RWPE2 (cell line): ENCODE results near the gene RAC2.
A peak's percentile ranks its signal among the peaks of the same experiment; 100 is the strongest.

ENCODE experiments used
- ATAC-seq: fragments of 200-7000 bp; cut with Tn5 transposase; 3 replicates; pipeline ENCODE4 v1.9.1; 2021; ENCODE audit warnings: low read depth
- DNase-seq: peaks from one replicate; pipeline ENCODE4 v3.0.0-alpha.2; 2020; ENCODE audit warnings: low spot score
- H3K27ac ChIP-seq: fragments of 450-650 bp; 2 replicates; pipeline ENCODE4 v1.5.1; 2017; ENCODE audit warnings: mild to moderate bottlenecking; ENCODE audit not compliant: poor library complexity, severe bottlenecking
- H3K27me3 ChIP-seq: fragments of 250-450 bp; sonication (Bioruptor Pico); 2 replicates; pipeline ENCODE4 v1.5.1; 2021; ENCODE audit warnings: mild to moderate bottlenecking, moderate library complexity; ENCODE audit not compliant: insufficient read depth, poor library complexity, severe bottlenecking
- H3K36me3 ChIP-seq: fragments of 250-450 bp; sonication (Bioruptor Pico); 2 replicates; pipeline ENCODE4 v1.5.1; 2020; ENCODE audit warnings: low read depth, mild to moderate bottlenecking, moderate library complexity
- H3K4me1 ChIP-seq: fragments of 250-450 bp; sonication (Bioruptor Pico); 2 replicates; pipeline ENCODE4 v1.5.1; 2021; ENCODE audit warnings: mild to moderate bottlenecking, moderate library complexity; ENCODE audit not compliant: insufficient read depth, poor library complexity, severe bottlenecking
- H3K4me3 ChIP-seq: fragments of 250-450 bp; sonication (Bioruptor Pico); 2 replicates; pipeline ENCODE4 v1.5.1; 2021; ENCODE audit warnings: mild to moderate bottlenecking, moderate library complexity; ENCODE audit not compliant: severe bottlenecking
- H3K9me3 ChIP-seq: fragments of 250-450 bp; sonication (Bioruptor Pico); 2 replicates; pipeline ENCODE4 v1.5.1; 2021; ENCODE audit warnings: mild to moderate bottlenecking, moderate library complexity; ENCODE audit not compliant: severe bottlenecking
- CTCF ChIP-seq: fragments of 450-650 bp; IDR thresholded peaks from one replicate; pipeline ENCODE4 v1.5.1; 2017; ENCODE audit warnings: mild to moderate bottlenecking, moderate library complexity; ENCODE audit not compliant: poor library complexity, severe bottlenecking

RAC2 gene

GRCh38 chr22:37232140-37232998, 11.7 kb downstream of the RAC2 start:
- H3K4me1 ChIP-seq, result peaks cover 20% of the 10 kb centered on the region
- no peak overlapping the region for H3K4me3 ChIP-seq
- DNase-seq (no peak), ATAC-seq (no peak)
- no peaks in the 10 kb centered on the region for H3K27me3 ChIP-seq
- TF ChIP-seq CTCF, result no peak
- H3K9me3 ChIP-seq, result no peaks in the 10 kb centered on the region
- peaks cover 53% of the 10 kb centered on the region for H3K36me3 ChIP-seq
- H3K27ac ChIP-seq, result no peak overlapping the region

DNA sequence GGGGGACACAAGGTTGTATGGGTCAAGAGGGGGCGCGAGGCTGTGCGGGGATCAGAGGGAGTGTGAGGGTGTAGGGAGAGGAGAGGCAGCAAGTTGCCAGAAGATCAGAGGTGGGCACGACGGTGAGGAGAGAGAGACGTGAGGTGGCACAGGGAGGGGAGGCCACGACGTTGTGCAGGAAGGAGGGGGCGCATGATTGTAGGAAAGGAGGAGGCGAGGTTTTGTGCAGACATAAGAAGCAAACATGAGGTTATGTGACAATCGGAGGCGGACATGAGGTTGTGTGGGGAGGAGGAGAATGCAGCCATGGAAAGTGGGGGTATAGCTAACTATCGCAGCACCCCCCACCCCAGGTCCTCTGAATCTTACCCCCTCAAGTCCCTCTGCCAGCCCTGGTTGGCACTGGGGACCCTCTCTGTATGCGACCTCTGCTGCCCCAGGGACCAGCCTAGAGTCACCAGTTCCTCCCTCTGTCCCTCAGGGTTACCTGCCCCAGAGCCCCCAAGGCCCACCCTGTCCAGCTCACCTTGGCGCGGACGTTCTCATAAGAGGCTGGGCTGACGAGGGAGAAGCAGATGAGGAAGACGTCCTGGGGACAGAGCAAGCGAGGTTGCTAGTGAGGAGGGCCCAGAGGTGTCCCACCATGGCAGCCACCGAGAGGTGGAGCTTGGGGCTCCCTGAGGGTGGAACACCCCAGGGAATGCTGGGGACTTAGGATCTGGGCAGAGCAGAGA, 12.5 kb downstream of the RAC2 start:
- H3K36me3 ChIP-seq, result peaks cover 48% of the 10 kb centered on the region

DNA sequence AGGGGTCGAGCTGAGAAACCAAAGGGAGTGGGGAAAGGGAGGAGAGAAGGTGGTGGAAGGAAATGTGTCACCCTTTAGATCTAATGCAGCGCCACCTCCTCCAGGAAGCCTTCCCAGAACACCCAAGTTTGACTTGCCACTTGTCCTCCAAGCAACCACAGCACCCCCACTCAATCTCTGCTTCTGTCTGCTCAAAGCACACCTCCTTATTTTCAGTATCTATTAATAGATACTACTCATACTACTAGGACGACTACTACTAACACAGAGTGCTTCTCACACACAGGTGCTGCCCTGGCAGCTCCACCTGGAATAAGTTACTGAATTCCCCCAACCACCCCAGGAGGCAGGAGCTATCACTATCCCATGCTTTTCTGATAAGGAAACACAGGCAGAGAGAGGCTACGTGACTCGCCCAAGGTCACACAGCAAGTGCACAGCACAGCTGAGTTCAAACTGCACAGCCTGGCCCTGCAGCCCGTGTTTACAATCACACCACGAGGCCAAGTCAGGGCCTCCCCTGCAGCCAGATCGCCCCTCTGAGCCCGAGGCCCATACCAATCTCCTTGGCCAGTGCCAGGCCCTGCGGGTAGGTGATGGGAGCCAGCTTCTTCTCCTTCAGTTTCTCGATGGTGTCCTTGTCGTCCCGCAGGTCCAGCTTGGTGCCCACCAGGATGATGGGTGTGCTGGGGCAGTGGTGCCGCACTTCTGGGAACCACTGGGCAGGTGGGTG, 13.2 kb downstream of the RAC2 start:
- Histone ChIP-seq H3K36me3 (peaks cover 44% of the 10 kb centered on the region), H3K27ac (peak overlapping the region; percentile 74), H3K27me3 (no peaks in the 10 kb centered on the region), H3K4me1 (peaks cover 20% of the 10 kb centered on the region), H3K4me3 (no peak overlapping the region), H3K9me3 (no peaks in the 10 kb centered on the region)
- DNase-seq (no peak), ATAC-seq (no peak)
- no peak for TF ChIP-seq CTCF

More for the DNA sequence above, 12.5 kb downstream of the RAC2 start:
- ATAC-seq (no peak), DNase-seq (no peak)
- Histone ChIP-seq H3K9me3 (no peaks in the 10 kb centered on the region), H3K4me1 (peaks cover 20% of the 10 kb centered on the region), H3K27me3 (no peaks in the 10 kb centered on the region), H3K4me3 (no peak overlapping the region), H3K27ac (peak overlapping the region; percentile 74)
- TF ChIP-seq CTCF, result no peak

DNA sequence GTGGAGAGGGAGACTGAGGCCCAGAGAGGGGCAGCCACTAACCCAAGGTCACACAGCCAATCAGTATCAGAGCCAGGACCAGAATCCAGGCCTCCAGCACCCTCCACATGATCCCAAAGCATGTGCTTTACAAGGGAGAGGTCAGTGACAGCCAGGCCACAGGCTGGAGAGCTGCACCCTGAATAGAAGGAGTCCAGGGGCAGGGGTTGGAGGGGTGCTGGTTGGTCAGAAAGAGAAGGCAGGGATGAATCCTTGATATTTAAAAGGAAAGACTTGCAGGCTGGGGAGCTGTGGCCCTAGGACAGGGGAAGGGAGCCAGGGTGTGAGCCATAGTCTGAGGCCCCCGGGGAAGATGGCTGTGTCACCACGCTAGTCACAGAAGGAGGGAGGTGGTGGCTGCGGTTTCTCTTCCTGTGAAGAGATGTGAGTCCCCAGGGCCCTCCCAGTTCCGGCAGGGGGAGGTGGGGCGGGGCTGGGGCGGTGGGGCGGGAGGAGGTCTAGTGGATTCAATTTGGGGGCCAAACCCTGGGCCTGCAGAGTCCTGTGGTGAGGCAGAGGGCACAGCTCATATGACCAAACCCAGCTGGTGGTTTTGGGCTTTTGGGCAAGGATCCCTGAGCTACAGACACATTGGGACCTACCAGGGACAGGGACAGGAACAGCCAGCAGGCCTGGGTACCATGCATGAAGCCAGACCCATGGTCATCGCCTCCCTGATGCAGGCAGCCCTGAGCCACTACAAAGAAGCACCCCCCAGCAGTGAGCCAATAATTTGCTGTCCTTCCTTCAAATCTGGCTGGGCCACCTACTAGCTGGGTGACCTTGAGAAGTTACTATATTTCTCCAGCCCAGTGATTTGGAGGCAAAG, 14.0 kb downstream of the RAC2 start:
- Histone ChIP-seq H3K4me1 (peaks cover 20% of the 10 kb centered on the region), H3K27ac (peak overlapping the region; percentile 74), H3K27me3 (no peaks in the 10 kb centered on the region), H3K4me3 (no peak overlapping the region), H3K36me3 (peaks cover 39% of the 10 kb centered on the region), H3K9me3 (no peaks in the 10 kb centered on the region)
- DNase-seq, result peak; percentile 38
- no peak for TF ChIP-seq CTCF
- peak; percentile 22; the same call in 2 of the 3 replicates for ATAC-seq
